ENCODE results near the gene RPUSD3. TPM values are rescaled to one million over a fixed set of nuclear protein-coding genes. Genes with fewer than 3 reads are reported as not detected.
A peak's percentile ranks its signal among the peaks of the same experiment; 100 is the strongest.

Gene RPUSD3
- total and polyA plus RNA-seq, 9 of the 15 experiments (the other 6 are each of a cell fraction or from before 2014, with no cell fraction given) = 13.8 to 99.0 (median 59.3) TPM

DNA sequence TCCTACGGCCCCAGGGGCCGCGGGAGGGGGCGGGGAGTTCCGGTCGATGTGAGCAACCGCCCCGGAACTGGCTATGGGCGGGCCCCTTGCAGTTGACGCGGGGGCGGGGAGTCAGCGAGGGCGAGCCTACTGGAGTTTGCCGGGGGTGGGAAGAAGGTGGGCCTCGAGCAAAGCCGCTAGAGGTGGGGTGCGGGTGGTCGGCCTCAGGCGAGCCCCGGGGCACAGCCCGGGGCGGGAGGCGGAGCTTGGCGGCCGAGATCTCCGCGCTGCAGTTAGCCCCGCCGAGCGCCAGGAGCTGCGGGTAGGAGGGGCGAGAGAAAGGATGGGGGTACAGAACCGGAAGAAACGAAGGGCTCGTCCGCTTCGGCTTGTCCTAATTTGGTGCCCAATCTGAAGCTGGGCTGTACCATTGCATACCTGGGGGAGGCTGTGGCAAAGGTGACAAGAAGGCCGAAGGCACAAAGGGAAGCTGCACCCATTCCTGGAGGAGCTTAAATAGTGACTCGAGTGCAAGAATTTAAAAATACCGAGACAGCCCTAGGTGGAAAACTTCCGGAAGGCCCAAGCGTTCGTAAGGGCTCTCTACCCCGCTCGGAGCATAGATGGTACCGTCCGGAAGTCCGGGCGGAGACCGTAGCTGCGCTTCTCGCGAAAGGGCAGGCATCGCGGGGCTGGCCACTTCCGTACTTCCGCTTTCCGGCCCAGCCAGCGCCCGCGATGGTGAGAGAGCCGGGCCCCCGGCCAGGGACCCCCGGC is 51.2 kb downstream of the RPUSD3 start, which contains the start of the genes ARPC4 and TADA3 (continued):
- TF ChIP-seq, protein P1, sequence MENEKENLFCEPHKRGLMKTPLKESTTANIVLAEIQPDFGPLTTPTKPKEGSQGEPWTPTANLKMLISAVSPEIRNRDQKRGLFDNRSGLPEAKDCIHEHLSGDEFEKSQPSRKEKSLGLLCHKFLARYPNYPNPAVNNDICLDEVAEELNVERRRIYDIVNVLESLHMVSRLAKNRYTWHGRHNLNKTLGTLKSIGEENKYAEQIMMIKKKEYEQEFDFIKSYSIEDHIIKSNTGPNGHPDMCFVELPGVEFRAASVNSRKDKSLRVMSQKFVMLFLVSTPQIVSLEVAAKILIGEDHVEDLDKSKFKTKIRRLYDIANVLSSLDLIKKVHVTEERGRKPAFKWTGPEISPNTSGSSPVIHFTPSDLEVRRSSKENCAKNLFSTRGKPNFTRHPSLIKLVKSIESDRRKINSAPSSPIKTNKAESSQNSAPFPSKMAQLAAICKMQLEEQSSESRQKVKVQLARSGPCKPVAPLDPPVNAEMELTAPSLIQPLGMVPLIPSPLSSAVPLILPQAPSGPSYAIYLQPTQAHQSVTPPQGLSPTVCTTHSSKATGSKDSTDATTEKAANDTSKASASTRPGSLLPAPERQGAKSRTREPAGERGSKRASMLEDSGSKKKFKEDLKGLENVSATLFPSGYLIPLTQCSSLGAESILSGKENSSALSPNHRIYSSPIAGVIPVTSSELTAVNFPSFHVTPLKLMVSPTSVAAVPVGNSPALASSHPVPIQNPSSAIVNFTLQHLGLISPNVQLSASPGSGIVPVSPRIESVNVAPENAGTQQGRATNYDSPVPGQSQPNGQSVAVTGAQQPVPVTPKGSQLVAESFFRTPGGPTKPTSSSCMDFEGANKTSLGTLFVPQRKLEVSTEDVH (IDR thresholded peaks at IDR 0.05; ENCODE audit: low read depth, partially characterized antibody) = peak; percentile 83
- TF ChIP-seq FOXK1 (CRISPR knock-in tag; IDR thresholded peaks at IDR 0.05; ENCODE audit: borderline replicate concordance) (no peak), ZNF584 (CRISPR knock-in tag; IDR thresholded peaks at IDR 0.05; ENCODE audit: low read depth) (no peak), ZNF41 (CRISPR knock-in tag; conservative IDR thresholded peaks at IDR 0.05) (0 out of 2 replicates have a peak, but pooled peaks have one; percentile 8), ZC3H11A (IDR thresholded peaks at IDR 0.05; ENCODE audit: low read depth, low read length) (no peak; the same call in 1 of the 2 replicates), MAFF (IDR thresholded peaks at IDR 0.05; ENCODE audit: low read length) (peak; percentile 87), NRF1 (conservative IDR thresholded peaks at IDR 0.05 in 1 of 2, IDR thresholded peaks at IDR 0.05 in 1 of 2) (peak; percentile 43 to 56), CHD2 (IDR thresholded peaks at IDR 0.05; ENCODE audit: low read depth, low read length) (peak; percentile 98), ZNF232 (CRISPR knock-in tag; IDR thresholded peaks at IDR 0.05) (no peak), ZNF589 (CRISPR knock-in tag; IDR thresholded peaks at IDR 0.05; ENCODE audit: low read depth) (no peak), ZKSCAN1 (IDR thresholded peaks at IDR 0.05; ENCODE audit: low read depth, low read length) (0 out of 2 replicates have a peak, but pooled peaks have one; percentile 6), PML (IDR thresholded peaks at IDR 0.05; ENCODE audit: low read length) (peak; percentile 47), U2AF2 (optimal IDR thresholded peaks at IDR 0.05; ENCODE audit: low read depth, low read length) (no peak), ATF7 (IDR thresholded peaks at IDR 0.05) (peak; percentile 100), DACH1 (IDR thresholded peaks at IDR 0.05; ENCODE audit: partially characterized antibody) (no peak)
- TF ChIP-seq, protein P2, sequence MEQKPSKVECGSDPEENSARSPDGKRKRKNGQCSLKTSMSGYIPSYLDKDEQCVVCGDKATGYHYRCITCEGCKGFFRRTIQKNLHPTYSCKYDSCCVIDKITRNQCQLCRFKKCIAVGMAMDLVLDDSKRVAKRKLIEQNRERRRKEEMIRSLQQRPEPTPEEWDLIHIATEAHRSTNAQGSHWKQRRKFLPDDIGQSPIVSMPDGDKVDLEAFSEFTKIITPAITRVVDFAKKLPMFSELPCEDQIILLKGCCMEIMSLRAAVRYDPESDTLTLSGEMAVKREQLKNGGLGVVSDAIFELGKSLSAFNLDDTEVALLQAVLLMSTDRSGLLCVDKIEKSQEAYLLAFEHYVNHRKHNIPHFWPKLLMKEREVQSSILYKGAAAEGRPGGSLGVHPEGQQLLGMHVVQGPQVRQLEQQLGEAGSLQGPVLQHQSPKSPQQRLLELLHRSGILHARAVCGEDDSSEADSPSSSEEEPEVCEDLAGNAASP (IDR thresholded peaks at IDR 0.05) = no peak
- TF ChIP-seq, protein P3, sequence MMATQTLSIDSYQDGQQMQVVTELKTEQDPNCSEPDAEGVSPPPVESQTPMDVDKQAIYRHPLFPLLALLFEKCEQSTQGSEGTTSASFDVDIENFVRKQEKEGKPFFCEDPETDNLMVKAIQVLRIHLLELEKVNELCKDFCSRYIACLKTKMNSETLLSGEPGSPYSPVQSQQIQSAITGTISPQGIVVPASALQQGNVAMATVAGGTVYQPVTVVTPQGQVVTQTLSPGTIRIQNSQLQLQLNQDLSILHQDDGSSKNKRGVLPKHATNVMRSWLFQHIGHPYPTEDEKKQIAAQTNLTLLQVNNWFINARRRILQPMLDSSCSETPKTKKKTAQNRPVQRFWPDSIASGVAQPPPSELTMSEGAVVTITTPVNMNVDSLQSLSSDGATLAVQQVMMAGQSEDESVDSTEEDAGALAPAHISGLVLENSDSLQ (IDR thresholded peaks at IDR 0.05) = no peak

Data from K562 (cell line).